Measurements from ENCODE around the gene MKNK2. TPM values are rescaled to one million over a fixed set of nuclear protein-coding genes. Genes with fewer than 3 reads are reported as not detected.
A peak's percentile ranks its signal among the peaks of the same experiment; 100 is the strongest.

MKNK2 gene
- total and polyA plus RNA-seq, 10 of the 15 experiments (the other 5 are each of a cell fraction or from before 2014, with no cell fraction given) = 9.6 to 365 (median 69.9) TPM

GRCh38 chr19:2041683-2042484 lies 9.2 kb downstream of the MKNK2 start (continued):
- TF ChIP-seq MLLT1 (IDR thresholded peaks at IDR 0.05) (no peak), FOS (IDR thresholded peaks at IDR 0.05; ENCODE audit: borderline replicate concordance, extremely low read depth, insufficient read length) (peak; percentile 38), SP1 (IDR thresholded peaks at IDR 0.05; ENCODE audit: low read depth, low read length) (peak; percentile 86), RELA (IDR thresholded peaks at IDR 0.05; ENCODE audit: borderline replicate concordance, partially characterized antibody) (peak; percentile 96), SREBF1 (IDR thresholded peaks at IDR 0.05; ENCODE audit: low read length) (no peak), E4F1 (IDR thresholded peaks at IDR 0.05; ENCODE audit: borderline replicate concordance, partially characterized antibody) (peak; percentile 47), ASH2L (IDR thresholded peaks at IDR 0.05; ENCODE audit: borderline replicate concordance, low read depth) (no peak), TBL1XR1 (IDR thresholded peaks at IDR 0.05; ENCODE audit: low read depth, low read length) (peak; percentile 35; the same call in 1 of the 2 replicates), ZNF687 (IDR thresholded peaks at IDR 0.05) (peak; percentile 54), POU2F2 (IDR thresholded peaks at IDR 0.05; ENCODE audit: borderline replicate concordance, low read depth, low read length) (0 out of 3 replicates have a peak, but pooled peaks have one; percentile 20), KLF5 (IDR thresholded peaks at IDR 0.05; ENCODE audit: partially characterized antibody) (no peak), YY1 (IDR thresholded peaks at IDR 0.05; ENCODE audit: low read depth, low read length) (peak; percentile 42; the same call in 1 of the 2 replicates), SUZ12 (IDR thresholded peaks at IDR 0.05; ENCODE audit: unreplicated experiment) (no peak), CHD2 (IDR thresholded peaks at IDR 0.05; ENCODE audit: borderline replicate concordance, low read depth, low read length) (peak; percentile 87), ZNF217 (IDR thresholded peaks at IDR 0.05) (no peak), ZBED1 (IDR thresholded peaks at IDR 0.05; ENCODE audit: borderline replicate concordance) (no peak; the same call in 1 of the 2 replicates), ZBTB4 (CRISPR knock-in tag; IDR thresholded peaks at IDR 0.05) (no peak), RFX5 (IDR thresholded peaks at IDR 0.05; ENCODE audit: low read depth, low read length) (peak; percentile 99), BACH1 (IDR thresholded peaks at IDR 0.05; ENCODE audit: borderline replicate concordance) (peak; percentile 73; the same call in 1 of the 2 replicates)
